NB4 (cell line): ENCODE data around the gene RNASE13.
A peak's percentile ranks its signal among the peaks of the same experiment; 100 is the strongest.

ENCODE experiments used
- DNase-seq: peaks from one replicate; pipeline ENCODE4 v3.0.0; 2010; ENCODE audit warnings: low read depth
- H3K4me3 ChIP-seq: one replicate; pipeline ENCODE4 v1.5.1; 2011; ENCODE audit warnings: mild to moderate bottlenecking, low read depth, low read length, moderate library complexity
- MYC ChIP-seq: IDR thresholded peaks from 2 replicates; pipeline ENCODE4 v1.6.1; 2011; ENCODE audit warnings: low read depth, low read length
- POLR2A ChIP-seq: IDR thresholded peaks from 2 replicates; pipeline ENCODE4 v1.6.1; 2011; ENCODE audit warnings: mild to moderate bottlenecking; ENCODE audit not compliant: insufficient read length; ENCODE audit errors: extremely low read depth
- TF ChIP-seq, protein P1 (sequence below): IDR thresholded peaks from one replicate; pipeline ENCODE4 v1.5.1; 2012; ENCODE audit warnings: low read depth, low read length
- TF ChIP-seq, protein P2 (sequence below): IDR thresholded peaks from 2 replicates; pipeline ENCODE4 v1.6.1; 2011; ENCODE audit warnings: low read depth, low read length

Gene RNASE13

DNA sequence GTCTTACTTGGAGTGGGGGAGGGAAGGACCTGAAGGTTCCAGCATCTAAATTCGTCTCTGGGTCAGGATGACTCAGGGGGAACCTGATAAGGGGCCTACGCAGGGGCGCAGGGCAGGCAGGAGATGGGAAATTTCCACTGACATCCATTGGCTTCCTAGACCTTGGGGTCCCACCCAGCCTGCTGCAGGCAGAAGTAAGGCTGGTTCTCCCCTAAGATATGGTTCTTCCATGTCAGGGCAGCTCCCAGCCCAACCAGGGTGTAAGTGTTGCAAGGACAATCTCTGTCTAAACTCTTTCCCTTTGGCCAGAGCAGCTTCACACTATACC is 7.7 kb downstream of the RNASE13 start:
- H3K4me3 ChIP-seq = no peak overlapping the region
- no peak for DNase-seq
- TF ChIP-seq POLR2A = no peak
- no peak for TF ChIP-seq MYC
- TF ChIP-seq, protein P1, sequence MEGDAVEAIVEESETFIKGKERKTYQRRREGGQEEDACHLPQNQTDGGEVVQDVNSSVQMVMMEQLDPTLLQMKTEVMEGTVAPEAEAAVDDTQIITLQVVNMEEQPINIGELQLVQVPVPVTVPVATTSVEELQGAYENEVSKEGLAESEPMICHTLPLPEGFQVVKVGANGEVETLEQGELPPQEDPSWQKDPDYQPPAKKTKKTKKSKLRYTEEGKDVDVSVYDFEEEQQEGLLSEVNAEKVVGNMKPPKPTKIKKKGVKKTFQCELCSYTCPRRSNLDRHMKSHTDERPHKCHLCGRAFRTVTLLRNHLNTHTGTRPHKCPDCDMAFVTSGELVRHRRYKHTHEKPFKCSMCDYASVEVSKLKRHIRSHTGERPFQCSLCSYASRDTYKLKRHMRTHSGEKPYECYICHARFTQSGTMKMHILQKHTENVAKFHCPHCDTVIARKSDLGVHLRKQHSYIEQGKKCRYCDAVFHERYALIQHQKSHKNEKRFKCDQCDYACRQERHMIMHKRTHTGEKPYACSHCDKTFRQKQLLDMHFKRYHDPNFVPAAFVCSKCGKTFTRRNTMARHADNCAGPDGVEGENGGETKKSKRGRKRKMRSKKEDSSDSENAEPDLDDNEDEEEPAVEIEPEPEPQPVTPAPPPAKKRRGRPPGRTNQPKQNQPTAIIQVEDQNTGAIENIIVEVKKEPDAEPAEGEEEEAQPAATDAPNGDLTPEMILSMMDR = no peak
- TF ChIP-seq, protein P2, sequence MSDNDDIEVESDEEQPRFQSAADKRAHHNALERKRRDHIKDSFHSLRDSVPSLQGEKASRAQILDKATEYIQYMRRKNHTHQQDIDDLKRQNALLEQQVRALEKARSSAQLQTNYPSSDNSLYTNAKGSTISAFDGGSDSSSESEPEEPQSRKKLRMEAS = no peak

DNA sequence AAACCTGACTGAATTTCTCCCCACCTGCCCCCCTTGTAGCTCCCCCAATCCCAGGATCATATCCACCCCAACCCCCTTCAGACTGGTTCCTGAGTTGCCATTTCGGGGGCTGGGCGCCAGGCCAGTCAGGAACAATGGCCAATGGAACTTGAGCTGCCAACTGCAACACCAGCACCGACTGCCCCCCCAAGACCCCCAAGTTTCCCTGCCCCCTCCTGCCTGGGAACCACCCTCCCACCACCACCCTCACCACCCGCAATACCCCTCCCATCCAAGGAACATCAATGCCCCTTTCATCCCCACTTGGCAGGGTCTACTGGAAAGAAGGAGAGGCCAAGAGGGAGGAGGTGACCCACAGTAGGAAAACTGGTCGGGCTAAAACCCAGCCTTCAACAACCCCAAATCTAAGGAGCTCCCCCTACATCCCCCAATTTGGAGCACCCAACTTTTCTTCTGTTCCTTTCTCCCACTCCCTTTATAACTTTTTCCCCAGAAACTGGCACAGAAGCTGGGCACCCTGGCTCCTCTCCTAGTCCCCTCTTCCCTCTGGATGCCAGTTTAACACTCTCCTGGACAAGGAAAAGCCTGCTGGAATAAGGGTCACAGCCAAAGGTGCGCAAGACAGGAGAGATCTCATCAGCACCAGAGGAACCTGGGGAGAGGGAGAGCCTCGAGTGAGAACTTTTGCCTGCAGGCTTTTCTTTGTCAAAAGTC is 8.2 kb downstream of the RNASE13 start:
- no peak for DNase-seq
- no peak overlapping the region for H3K4me3 ChIP-seq
- TF ChIP-seq, protein P1 = no peak
- TF ChIP-seq, protein P2 = no peak
- TF ChIP-seq MYC = no peak
- TF ChIP-seq POLR2A = no peak

DNA sequence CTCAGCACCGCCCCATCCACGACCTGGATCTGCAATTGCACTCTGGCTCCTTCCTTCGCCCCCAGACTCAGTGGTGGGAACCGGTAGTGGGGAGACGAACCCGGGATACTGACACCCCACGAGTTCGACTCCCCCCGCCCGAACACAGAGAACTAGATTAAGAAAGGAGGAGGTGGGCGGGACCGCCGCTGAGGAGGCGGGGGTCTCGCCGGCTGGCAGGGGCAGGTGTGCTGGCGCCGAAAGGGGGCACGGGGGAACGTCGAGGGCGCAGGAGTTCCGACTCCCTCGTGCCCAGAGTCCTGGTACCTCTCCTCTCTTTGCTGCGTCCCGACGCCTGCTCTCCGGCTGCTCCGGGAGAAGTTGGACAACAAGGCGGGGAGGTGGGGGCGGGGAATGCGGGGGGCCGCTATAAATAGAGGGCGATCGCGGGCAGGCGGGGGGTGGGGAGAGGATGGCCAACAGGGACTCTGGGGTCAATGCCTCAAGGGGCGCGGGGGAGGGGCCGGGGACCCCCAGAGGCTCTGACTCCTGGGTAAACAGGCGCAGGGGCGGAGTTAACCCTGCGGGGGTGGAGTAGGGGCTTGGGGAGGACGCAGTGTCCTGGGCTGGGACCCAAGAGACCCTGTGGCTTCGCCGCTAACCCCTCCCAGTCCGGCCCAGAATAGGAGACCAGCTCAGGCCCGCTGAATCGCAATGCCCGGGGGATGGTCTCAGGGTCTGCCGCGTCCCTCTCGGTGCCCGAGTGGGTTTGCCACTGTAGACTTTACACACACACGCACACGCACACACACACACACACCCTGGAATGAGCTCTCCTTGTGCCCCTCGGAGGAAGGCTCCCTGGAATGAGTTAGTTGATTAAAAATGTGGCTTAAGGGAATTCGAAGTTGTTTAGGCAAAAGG is 9.0 kb downstream of the RNASE13 start:
- DNase-seq = no peak
- no peak overlapping the region for H3K4me3 ChIP-seq
- no peak for TF ChIP-seq POLR2A
- TF ChIP-seq MYC = no peak
- TF ChIP-seq, protein P1 = no peak
- TF ChIP-seq, protein P2 = no peak

DNA sequence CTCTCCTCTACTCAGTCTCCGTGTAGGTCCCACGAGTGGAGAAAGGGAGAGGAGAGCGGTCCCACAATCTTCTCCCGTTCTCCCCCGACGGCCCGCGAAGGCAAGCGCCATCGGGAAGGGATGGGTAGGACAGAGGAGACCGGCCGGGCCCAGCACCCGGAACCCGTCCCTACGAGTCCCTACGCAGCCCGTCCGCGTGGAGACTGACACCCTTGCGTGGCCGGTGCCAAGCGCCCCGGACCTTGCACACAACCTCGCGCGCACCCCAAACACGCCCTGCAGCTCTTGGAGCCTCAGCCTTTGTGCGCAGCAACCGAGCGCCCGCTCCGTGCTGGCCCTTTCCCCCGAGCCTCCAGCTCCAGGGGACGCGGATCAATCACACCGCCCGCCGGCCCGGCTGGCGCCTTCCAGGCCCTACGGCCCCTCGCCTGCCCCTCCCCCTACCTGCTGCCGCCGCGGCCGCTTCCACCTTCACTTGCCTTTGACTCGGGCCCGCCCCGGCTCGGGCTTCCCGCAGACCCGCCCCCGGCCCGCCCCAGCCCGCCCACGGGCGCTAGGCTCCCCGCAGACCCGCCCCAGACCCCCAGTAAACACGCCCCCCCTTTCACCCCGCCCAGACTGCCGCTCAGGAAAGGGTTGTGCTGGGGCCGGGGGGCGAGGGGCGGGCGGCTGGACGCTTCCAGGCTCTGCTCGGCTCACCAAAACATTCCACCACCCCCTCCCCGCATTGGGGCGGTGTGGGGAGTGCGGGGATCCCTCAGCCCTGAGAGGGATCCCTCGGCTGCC is 9.8 kb downstream of the RNASE13 start, which contains the start of gene NDRG2:
Gene NDRG2, minus strand, starts transcription at position 477 of the 786 bp plus-strand sequence. CDS start 1,746 bp downstream, outside the sequence.
- peak; percentile 72 for DNase-seq
- TF ChIP-seq, protein P2 = no peak
- TF ChIP-seq POLR2A (no peak), MYC (no peak)
- TF ChIP-seq, protein P1 = no peak
- peak within 1 kb of the TSS; percentile 44 for H3K4me3 ChIP-seq

DNA sequence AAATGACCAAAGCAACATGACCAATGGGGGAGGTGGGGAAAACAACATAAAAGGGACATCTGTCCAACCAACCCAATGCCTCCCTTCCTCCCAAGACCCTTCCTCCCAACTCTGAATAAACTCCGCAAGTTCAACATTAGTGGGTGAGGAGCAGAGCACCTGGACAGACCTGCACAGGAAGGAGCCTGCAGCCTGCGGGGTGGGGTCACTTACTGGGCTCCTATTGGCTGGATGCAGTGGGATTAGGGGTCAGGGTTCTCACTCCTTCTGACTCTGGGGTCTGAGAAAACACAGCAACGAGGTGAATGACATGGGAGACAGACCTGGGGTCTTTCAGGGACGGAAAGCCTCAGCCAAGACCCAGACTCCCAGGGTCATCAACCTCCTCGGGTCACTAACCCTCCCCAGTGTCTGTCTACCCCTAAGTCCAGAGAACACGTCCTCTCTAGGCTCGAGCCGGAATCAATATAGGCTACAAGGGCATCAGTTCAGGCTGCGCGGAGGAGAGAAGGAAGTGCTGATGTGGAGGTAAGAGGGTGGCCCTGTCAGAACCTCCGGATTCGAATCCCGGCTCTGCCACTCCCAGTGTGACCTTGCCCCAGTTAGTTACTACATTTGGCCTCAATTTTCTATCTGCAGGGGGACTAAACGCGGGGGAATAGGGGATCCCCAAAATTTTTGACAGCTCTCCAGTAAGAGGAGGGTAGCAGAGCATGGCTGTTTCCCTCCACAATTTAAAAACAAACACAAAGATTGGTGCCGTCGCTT is 10.6 kb downstream of the RNASE13 start:
- TF ChIP-seq, protein P2 = no peak
- TF ChIP-seq MYC (no peak), POLR2A (no peak)
- TF ChIP-seq, protein P1 = no peak
- H3K4me3 ChIP-seq = peak overlapping the region; percentile 44

More for the DNA sequence above, 10.6 kb downstream of the RNASE13 start:
- no peak for DNase-seq
